ENCODE measurements around the gene SLC39A1.

SLC39A1 gene

GRCh38 chr1:153977250-153978240 is 14.2 kb upstream of the SLC39A1 start, which contains the start of gene JTB:
JTB (minus strand) TSS chr1:153977674; CDS start chr1:153977252, 422 bp downstream.
- peak; percentile 85 for DNase-seq
- no peak for TF ChIP-seq CTCF (IDR thresholded peaks at IDR 0.05; ENCODE audit: low read depth, low read length, missing control alignments)
- peak within 1 kb of the TSS; percentile 62 for H3K27ac ChIP-seq
- H3K36me3 ChIP-seq (replicated peaks): peaks cover 43% of the 10 kb centered on the region
- peak within 1 kb of the TSS; percentile 97 for H3K4me3 ChIP-seq (ENCODE audit: low read depth, low read length)
- in situ Hi-C loops (cut with HindIII; ENCODE audit: low pct_ligation_motif_present, low sequenced_read_pairs): no loop called here
- no peaks in the 10 kb centered on the region for H3K27me3 ChIP-seq (replicated peaks)

GRCh38 chr1:153976819-153977249 is 13.5 kb upstream of the SLC39A1 start:
- Histone ChIP-seq H3K4me3 (ENCODE audit: low read depth, low read length) (peak overlapping the region; percentile 97), H3K36me3 (replicated peaks) (peaks cover 38% of the 10 kb centered on the region), H3K27ac (peak overlapping the region; percentile 62), H3K27me3 (replicated peaks) (no peaks in the 10 kb centered on the region)
- in situ Hi-C loops (cut with HindIII; ENCODE audit: low pct_ligation_motif_present, low sequenced_read_pairs): no loop called here
- no peak for TF ChIP-seq CTCF (IDR thresholded peaks at IDR 0.05; ENCODE audit: low read depth, low read length, missing control alignments)
- DNase-seq: no peak

GRCh38 chr1:153973525-153973924 is 10.2 kb upstream of the SLC39A1 start:
- TF ChIP-seq CTCF (IDR thresholded peaks at IDR 0.05; ENCODE audit: low read depth, low read length, missing control alignments): no peak

GRCh38 chr1:153973071-153973470 is 9.7 kb upstream of the SLC39A1 start:
- no peak for TF ChIP-seq CTCF (IDR thresholded peaks at IDR 0.05; ENCODE audit: low read depth, low read length, missing control alignments)
- in situ Hi-C loops (cut with HindIII; ENCODE audit: low pct_ligation_motif_present, low sequenced_read_pairs): no loop called here

More at GRCh38 chr1:153973525-153973924, 10.2 kb upstream of the SLC39A1 start:
- no peak overlapping the region for H3K27ac ChIP-seq
- in situ Hi-C loops (cut with HindIII; ENCODE audit: low pct_ligation_motif_present, low sequenced_read_pairs): no loop called here
- no peak overlapping the region for H3K4me3 ChIP-seq (ENCODE audit: low read depth, low read length)
- H3K27me3 ChIP-seq (replicated peaks): no peaks in the 10 kb centered on the region
- peaks cover 25% of the 10 kb centered on the region for H3K36me3 ChIP-seq (replicated peaks)
- DNase-seq: no peak

GRCh38 chr1:153970346-153970745 is 7.0 kb upstream of the SLC39A1 start:
- no peak overlapping the region for H3K27ac ChIP-seq
- DNase-seq: no peak
- no peak overlapping the region for H3K4me3 ChIP-seq (ENCODE audit: low read depth, low read length)
- in situ Hi-C loops (cut with HindIII; ENCODE audit: low pct_ligation_motif_present, low sequenced_read_pairs): no loop called here
- peaks cover 18% of the 10 kb centered on the region for H3K36me3 ChIP-seq (replicated peaks)
- no peak for TF ChIP-seq CTCF (IDR thresholded peaks at IDR 0.05; ENCODE audit: low read depth, low read length, missing control alignments)
- H3K27me3 ChIP-seq (replicated peaks): no peaks in the 10 kb centered on the region

More at GRCh38 chr1:153973071-153973470, 9.7 kb upstream of the SLC39A1 start:
- no peaks in the 10 kb centered on the region for H3K27me3 ChIP-seq (replicated peaks)
- DNase-seq: no peak
- H3K4me3 ChIP-seq (ENCODE audit: low read depth, low read length): no peak overlapping the region
- H3K36me3 ChIP-seq (replicated peaks): peaks cover 25% of the 10 kb centered on the region
- no peak overlapping the region for H3K27ac ChIP-seq

Data from brain microvascular endothelial cell (primary cell).